HG03354 (cell line): ENCODE results near the gene SRPK1.

ENCODE experiments used
- ATAC-seq: cut with Tn5 transposase; IDR thresholded peaks from one replicate; pipeline ENCODE4 v1.9.1; 2021; ENCODE audit warnings: mild to moderate bottlenecking; ENCODE audit not compliant: unreplicated experiment, poor library complexity, severe bottlenecking

The SRPK1 gene

DNA sequence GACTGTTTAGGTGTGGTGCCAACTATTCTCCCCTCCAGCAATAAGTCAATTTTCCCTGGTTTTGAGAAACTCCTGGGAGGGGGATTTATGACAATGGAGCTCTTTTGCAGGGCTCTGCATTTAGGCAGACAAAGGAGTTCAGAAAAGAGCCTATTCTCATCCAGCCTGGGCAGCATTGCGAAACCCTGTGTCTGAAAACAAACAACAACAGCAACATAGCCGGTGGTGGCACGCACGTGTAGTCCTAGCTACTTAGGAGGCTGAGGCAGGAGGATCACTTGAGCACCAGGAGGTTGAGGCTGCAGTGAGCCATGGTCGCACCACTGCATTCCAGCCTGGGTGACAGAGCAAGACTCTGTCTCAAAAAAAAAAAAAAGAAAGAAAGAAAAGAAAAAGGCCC is 130.2 kb downstream of the SRPK1 start:
- no peak for ATAC-seq

DNA sequence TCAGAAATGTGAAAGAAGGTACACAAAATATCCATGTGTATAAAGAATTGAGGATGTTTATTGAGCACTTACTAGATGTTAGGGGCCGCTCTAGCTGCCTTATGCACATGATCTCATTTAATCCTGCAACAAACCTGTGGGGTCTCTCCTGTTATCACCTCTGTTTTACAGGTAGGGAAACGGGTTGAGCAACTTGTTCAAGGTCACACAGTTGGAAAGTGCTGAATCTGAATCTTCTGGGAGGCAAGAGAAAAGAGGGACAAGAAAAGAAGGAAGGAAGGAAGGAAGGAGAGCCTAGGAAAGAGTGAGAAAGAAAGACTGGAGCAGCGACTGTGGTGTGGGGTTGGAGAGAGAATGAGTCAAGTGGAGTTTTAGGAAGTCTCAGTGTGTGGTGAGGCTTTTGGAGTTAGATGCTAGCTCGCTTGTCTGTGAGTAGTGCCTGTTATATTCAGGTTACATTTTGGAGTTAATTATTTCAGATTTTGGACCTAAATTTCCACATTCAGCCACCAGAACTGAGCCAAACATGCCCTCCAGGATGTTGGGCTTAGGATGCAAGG is 132.4 kb downstream of the SRPK1 start:
- ATAC-seq, result no peak

DNA sequence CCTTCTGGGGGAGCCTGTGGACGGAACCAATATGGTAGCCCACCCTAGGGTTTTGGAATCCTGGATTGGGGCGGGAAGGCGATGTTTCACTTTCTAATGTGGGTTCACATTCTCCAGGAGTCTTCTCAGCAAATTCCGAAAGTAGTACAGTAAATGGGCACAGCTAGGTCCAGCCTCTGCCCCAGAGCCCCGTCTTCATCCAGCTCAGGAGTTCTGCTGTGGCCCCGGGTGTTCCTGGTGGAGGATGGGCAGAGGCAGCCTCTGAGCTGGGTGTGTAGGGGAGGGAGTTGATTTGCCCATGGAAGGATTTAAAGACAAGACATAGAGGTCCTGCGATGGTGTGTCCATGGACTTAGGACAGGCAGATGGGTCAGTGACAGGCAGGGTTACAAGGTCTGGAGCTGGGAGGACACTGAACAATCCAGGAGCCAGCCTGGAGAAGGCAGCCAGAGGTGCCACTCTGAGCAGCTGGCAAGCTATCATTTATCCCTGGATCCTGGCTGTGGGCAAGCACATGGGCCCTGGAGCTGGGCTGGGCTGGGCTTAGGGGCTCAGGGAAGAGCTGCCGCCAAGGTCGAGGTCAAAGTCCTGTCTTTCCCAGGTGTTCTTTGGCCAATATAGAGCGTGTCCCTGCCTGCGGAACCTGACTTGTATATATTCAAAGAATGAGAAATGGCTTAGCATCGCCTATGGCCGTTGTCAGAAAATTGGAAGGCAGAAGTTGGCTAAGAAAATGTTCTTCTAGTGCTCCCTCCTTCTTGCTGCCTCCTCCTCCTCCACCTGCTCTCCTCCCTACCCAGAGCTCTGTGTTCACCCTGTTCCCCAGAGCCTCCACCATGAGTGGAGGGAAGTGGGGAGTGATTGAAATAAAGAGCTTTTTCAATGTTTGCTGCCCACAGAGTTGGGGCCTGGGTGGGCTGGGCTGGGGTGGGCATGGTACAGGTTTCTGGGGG is 133.4 kb downstream of the SRPK1 start:
- no peak for ATAC-seq

DNA sequence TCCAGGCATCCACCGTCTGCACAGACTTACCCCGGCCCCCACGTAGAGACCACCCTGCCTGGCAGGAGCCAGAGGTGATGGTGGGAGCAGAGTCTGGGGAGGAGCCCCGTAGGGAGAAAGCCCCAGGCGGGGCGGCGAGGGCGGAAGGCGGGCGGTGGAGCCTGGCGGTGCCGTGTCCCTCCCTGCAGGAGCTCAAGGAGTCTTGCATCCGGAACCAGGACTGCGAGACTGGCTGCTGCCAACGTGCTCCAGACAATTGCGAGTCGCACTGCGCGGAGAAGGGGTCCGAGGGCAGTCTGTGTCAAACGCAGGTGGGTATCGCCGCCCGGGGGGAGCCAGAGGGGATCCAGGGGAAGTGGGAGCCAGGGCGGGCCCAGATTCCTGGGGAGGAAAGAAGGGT is 134.1 kb downstream of the SRPK1 start:
- ATAC-seq, result no peak

DNA sequence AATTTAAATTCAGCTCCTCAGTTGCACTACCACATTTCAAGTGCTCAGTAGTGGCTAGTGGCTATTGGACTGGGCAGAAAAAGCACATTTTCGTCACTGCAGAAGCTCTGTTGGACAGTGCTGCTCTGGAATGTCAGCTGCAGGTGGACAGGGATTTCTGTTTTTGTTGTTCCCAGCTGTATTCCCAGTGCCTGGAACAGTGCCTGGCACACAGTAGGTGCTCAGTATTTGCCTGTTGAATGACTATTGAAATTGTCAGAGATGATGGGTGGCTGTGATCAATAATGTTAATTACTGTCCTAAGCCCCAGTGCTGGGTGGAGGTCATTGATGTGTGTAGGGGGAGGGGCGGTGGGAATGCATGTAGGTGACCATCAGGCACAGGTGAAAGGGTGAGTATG is 134.6 kb downstream of the SRPK1 start:
- ATAC-seq, result no peak

DNA sequence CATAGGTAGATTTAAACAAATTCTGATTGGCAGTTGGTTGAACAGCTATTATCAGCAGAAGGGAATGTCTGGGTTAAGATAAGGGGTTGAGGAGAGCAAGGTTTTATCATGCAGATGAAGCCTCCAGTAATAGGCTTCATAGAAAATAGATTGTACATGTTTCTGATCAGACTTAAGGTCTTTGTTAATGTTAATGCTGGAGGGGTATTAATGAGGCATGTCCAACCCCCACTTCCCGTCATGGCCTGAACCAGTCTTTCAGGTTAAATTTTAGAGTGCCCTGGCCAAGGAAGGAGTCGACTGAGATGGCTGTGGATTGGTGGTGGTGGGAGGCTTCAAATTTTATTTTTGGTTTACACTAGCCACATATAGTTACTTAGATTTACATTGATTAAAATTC is 136.7 kb downstream of the SRPK1 start:
- no peak for ATAC-seq
